ENCODE results near the gene KSR1.

Gene KSR1

DNA sequence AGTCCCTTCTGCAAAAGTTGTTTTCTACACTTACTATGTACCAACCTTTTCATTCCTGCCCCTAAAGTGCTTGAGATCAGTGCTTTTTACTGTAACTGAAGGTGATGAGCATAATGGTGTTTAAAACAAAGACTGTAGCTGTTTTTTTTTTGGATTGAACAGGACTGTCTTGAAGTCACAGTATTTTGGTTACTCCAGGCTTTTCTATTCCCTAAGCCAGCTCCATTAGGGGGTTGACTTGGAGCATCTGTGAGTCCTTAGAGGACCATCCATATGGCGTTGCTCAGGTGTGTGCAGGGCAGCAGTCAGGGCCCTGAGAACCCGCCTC is 145.7 kb downstream of the KSR1 start:
- TF ChIP-seq, protein P1, sequence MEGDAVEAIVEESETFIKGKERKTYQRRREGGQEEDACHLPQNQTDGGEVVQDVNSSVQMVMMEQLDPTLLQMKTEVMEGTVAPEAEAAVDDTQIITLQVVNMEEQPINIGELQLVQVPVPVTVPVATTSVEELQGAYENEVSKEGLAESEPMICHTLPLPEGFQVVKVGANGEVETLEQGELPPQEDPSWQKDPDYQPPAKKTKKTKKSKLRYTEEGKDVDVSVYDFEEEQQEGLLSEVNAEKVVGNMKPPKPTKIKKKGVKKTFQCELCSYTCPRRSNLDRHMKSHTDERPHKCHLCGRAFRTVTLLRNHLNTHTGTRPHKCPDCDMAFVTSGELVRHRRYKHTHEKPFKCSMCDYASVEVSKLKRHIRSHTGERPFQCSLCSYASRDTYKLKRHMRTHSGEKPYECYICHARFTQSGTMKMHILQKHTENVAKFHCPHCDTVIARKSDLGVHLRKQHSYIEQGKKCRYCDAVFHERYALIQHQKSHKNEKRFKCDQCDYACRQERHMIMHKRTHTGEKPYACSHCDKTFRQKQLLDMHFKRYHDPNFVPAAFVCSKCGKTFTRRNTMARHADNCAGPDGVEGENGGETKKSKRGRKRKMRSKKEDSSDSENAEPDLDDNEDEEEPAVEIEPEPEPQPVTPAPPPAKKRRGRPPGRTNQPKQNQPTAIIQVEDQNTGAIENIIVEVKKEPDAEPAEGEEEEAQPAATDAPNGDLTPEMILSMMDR (IDR thresholded peaks at IDR 0.05; ENCODE audit: borderline replicate concordance, insufficient read depth, low read depth, low read length) = no peak
- no peak overlapping the region for H3K4me3 ChIP-seq (ENCODE audit: low read depth, low read length)

DNA sequence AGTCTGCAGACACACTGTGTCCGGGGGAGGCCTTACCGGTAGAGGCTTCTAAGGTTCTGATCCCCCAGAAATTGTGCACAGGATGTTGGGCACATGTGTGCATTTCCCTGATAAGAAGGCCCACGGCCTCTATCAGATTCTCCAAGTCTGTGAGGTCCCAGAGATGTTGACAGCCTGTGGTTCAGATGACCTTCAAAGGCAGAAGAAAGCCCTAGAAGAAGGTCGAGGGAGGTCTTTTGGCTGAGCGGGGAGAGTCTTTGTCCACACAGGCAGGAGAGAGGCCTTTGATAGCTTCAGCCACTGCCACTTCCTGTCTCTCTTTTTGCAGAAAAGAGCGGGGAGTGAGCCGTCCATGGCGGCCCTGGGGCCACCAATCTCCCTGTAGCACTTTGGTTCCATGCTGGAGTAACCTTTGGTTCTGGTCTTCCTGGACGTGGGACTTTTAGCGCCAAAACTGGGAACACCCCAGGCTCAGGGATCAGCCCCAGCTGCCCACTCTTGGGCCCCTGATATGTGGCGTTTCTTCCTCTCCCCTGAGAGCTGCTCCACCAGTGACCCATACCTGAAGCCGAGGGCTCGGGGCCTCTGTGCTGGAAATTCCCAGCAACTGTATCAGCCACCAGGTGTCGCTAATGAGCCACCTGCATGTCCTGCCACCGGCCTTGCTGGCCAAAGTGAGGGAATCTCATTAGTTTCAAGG is 146.6 kb downstream of the KSR1 start:
- TF ChIP-seq, protein P1 (IDR thresholded peaks at IDR 0.05; ENCODE audit: borderline replicate concordance, insufficient read depth, low read depth, low read length) = peak; percentile 94
- no peak overlapping the region for H3K4me3 ChIP-seq (ENCODE audit: low read depth, low read length)

DNA sequence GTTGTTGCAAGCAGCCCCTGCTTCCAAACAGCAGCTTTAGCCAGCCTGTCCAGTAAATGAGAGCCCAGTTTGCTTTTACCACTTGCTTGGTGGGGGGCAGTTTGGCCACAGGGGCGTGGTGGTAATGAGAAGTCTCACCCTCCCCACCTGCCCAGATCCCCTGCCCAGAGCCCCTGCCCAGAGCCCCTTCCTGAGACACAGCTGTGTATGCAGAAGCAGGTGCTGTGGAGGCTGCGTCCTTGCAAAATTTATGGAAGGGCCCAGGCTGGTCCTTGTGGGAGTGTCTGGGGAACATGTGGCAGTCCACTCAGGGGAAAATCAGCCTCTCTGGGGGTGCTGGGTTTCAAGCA is 147.1 kb downstream of the KSR1 start:
- TF ChIP-seq, protein P1 (IDR thresholded peaks at IDR 0.05; ENCODE audit: borderline replicate concordance, insufficient read depth, low read depth, low read length) = no peak

DNA sequence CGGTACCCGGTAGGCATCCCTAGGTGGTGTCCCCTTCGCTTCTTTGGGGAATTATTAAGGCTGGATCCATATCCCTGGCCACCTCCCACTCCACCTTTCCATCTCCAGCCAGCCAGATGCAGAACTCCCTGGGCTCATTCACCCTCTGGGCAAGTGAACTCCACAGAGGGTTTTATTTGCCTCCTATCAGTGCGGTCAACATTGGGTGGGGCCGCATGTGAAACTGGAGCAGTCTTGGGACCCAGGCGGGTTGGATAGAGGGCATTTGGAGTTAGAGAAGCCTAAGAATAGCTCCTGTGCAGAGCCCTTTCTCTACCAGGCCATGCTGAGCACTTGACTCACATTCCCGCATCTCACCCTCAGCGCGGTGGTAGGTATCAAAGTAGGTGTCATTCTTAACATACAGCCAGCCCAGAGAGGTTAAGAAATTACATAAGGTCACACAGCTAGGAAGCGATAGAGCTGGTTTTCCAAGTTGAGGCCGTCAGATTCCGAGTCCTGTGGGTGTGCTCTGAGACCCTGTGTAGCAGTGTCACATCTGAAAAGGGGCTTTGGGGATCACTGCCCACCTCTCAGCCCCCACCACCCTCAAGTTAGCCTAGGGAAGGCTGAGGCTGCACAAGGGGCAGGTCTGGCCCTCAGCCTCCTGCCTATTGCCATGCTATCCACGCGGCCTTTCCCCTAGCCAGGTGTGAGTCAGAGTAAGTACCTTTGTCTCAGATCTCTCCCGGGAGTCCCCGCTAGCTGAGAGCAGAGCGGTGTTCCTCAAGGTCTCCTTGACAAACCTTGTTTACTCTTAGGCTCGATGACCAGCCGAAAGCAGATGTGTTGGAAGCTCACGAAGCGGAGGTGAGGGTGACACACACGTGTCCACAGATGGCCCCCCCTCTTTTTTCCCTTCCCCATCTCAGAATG is 147.9 kb downstream of the KSR1 start:
- H3K4me3 ChIP-seq (ENCODE audit: low read depth, low read length) = no peak overlapping the region

More for the DNA sequence above, 147.1 kb downstream of the KSR1 start:
- no peak overlapping the region for H3K4me3 ChIP-seq (ENCODE audit: low read depth, low read length)

DNA sequence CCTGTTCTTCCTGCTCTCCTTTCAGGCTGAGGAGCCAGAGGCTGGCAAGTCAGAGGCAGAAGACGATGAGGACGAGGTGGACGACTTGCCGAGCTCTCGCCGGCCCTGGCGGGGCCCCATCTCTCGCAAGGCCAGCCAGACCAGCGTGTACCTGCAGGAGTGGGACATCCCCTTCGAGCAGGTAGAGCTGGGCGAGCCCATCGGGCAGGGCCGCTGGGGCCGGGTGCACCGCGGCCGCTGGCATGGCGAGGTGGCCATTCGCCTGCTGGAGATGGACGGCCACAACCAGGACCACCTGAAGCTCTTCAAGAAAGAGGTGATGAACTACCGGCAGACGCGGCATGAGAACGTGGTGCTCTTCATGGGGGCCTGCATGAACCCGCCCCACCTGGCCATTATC is 149.2 kb downstream of the KSR1 start:
- no peak overlapping the region for H3K4me3 ChIP-seq (ENCODE audit: low read depth, low read length)
- TF ChIP-seq, protein P1 (IDR thresholded peaks at IDR 0.05; ENCODE audit: borderline replicate concordance, insufficient read depth, low read depth, low read length) = no peak

More for the DNA sequence above, 147.9 kb downstream of the KSR1 start:
- TF ChIP-seq, protein P1 (IDR thresholded peaks at IDR 0.05; ENCODE audit: borderline replicate concordance, insufficient read depth, low read depth, low read length) = no peak

DNA sequence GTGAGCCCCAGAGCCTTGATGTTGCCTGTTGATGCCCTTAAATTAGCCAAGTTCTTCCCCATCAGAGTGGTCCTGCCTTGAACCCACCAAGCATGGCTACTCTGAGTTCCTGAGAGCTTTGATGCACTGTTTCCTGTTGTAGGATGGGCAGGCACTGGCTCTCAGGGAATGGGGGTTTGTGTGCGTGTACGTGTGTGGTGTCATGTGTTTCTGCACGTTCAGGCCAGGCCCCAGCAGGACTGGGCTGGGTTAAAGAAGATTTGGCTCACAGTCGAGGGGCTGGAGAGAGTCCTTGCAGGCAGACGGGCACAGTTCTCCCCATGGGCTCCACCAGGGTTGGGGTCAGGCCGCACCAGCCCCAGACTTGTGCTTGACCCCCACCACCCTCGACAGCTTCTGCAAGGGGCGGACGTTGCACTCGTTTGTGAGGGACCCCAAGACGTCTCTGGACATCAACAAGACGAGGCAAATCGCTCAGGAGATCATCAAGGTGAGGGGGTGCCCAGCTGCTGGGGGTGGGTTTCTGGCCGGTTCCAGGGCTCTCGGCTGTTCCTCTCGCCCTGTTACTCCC is 151.4 kb downstream of the KSR1 start:
- TF ChIP-seq, protein P1 (IDR thresholded peaks at IDR 0.05; ENCODE audit: borderline replicate concordance, insufficient read depth, low read depth, low read length) = no peak
- H3K4me3 ChIP-seq (ENCODE audit: low read depth, low read length) = no peak overlapping the region

Measured in GM12875 (cell line).